Parathyroid adenoma (tissue), 2 donors: ENCODE data around the gene CREBRF.
"Not testable (repeated sequence)": the region's sequence is repeated elsewhere in the genome, so short reads cannot be mapped to it uniquely, and the experiment has no call there.

Source experiments
- H2AFZ ChIP-seq: fragments of 300-600 bp; sonication (generic); one replicate; pipeline ENCODE4 v1.7.0; 2017; ENCODE audit warnings: antibody characterized with exemption, mild to moderate bottlenecking
- H3K27ac ChIP-seq: fragments of 300-600 bp; sonication (generic); one replicate; pipeline ENCODE4 v1.7.0; 2017
- H3K27me3 ChIP-seq: fragments of 300-600 bp; sonication (generic); one replicate; pipeline ENCODE4 v1.7.0; 2017; ENCODE audit warnings: low read length; ENCODE audit not compliant: control insufficient read depth, insufficient read depth
- H3K36me3 ChIP-seq: fragments of 300-600 bp; sonication (generic); one replicate; pipeline ENCODE4 v1.7.0; 2017; ENCODE audit warnings: low read length; ENCODE audit not compliant: control insufficient read depth, insufficient read depth
- H3K4me1 ChIP-seq: fragments of 300-600 bp; sonication (generic); one replicate; pipeline ENCODE4 v1.7.0; 2017; ENCODE audit warnings: control low read depth
- H3K4me2 ChIP-seq: fragments of 300-600 bp; sonication (generic); one replicate; pipeline ENCODE4 v1.7.0; 2017; ENCODE audit warnings: low read length
- H3K4me3 ChIP-seq: fragments of 300-600 bp; sonication (generic); one replicate; pipeline ENCODE4 v1.7.0; 2017; ENCODE audit warnings: low read depth, low read length
- H3K79me2 ChIP-seq: fragments of 300-600 bp; sonication (generic); one replicate; pipeline ENCODE4 v1.7.0; 2017; ENCODE audit warnings: control low read depth
- H3K9ac ChIP-seq: fragments of 300-600 bp; sonication (generic); one replicate; pipeline ENCODE4 v1.7.0; 2017; ENCODE audit warnings: mild to moderate bottlenecking
- H3K9me3 ChIP-seq: fragments of 300-600 bp; sonication (generic); one replicate; pipeline ENCODE4 v1.7.0; 2017; ENCODE audit warnings: low read length; ENCODE audit not compliant: control insufficient read depth
- TF ChIP-seq, protein P1 (sequence below): fragments of 300-600 bp; sonication (generic); IDR thresholded peaks from one replicate; pipeline ENCODE4 v1.7.0; 2017; ENCODE audit warnings: antibody characterized with exemption, mild to moderate bottlenecking
- donor health status: primary hyperparathyroidism.

CREBRF gene

DNA sequence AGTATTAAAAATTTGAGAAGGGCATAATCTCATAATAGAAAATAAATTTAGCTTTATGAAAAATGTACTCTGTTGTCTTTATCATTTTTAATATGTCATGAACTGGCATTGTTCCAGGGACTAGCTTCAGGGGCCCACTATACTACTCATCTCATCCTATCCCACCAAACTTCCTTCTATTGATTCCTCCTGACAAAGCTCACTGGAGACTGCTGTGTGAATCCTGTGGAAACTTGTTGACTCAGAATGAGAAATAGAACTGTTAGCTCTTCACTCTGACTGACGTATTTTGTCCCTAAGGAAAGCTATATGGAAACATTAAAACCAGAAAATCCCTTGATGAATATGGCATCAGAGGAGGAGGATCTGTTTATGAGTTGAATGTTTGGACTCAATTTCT lies 58.4 kb downstream of the CREBRF start:
- Histone ChIP-seq H3K79me2 (no peaks in the 10 kb centered on the region), H3K9me3 (no peaks in the 10 kb centered on the region), H3K36me3 (no peaks in the 10 kb centered on the region)

DNA sequence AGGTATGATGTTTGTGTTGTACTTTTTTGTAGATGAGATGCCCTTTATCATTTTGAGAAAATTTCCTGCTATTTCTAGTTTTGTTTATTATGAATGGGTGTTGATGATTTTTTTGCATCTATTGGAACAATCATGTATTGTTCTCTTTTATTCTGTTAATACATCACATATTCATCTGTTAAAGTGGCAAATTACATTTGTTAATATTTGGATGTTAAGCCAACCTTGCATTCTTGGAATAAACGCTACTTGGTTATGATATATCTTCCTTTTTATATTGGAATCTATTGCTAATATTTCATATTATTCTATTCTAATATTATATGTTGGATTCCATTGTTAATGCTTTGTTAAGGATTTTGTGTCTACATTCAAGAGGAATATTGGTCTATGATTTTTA lies 63.6 kb downstream of the CREBRF start:
- peaks cover 5% of the 10 kb centered on the region for H3K79me2 ChIP-seq
- H3K4me1 ChIP-seq: no peaks in the 10 kb centered on the region
- TF ChIP-seq, protein P1, sequence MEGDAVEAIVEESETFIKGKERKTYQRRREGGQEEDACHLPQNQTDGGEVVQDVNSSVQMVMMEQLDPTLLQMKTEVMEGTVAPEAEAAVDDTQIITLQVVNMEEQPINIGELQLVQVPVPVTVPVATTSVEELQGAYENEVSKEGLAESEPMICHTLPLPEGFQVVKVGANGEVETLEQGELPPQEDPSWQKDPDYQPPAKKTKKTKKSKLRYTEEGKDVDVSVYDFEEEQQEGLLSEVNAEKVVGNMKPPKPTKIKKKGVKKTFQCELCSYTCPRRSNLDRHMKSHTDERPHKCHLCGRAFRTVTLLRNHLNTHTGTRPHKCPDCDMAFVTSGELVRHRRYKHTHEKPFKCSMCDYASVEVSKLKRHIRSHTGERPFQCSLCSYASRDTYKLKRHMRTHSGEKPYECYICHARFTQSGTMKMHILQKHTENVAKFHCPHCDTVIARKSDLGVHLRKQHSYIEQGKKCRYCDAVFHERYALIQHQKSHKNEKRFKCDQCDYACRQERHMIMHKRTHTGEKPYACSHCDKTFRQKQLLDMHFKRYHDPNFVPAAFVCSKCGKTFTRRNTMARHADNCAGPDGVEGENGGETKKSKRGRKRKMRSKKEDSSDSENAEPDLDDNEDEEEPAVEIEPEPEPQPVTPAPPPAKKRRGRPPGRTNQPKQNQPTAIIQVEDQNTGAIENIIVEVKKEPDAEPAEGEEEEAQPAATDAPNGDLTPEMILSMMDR: no peak
- no peak overlapping the region for H3K4me3 ChIP-seq
- no peak overlapping the region for H3K4me2 ChIP-seq
- H3K36me3 ChIP-seq: no peaks in the 10 kb centered on the region
- H3K27ac ChIP-seq: no peak overlapping the region
- H2AFZ ChIP-seq: no peak overlapping the region
- no peaks in the 10 kb centered on the region for H3K9me3 ChIP-seq
- no peaks in the 10 kb centered on the region for H3K27me3 ChIP-seq
- no peak overlapping the region for H3K9ac ChIP-seq

More for the DNA sequence above, 58.4 kb downstream of the CREBRF start:
- TF ChIP-seq, protein P1: no peak
- Histone ChIP-seq H3K4me3 (no peak overlapping the region), H2AFZ (no peak overlapping the region), H3K4me2 (no peak overlapping the region), H3K27me3 (no peaks in the 10 kb centered on the region), H3K9ac (no peak overlapping the region), H3K27ac (no peak overlapping the region), H3K4me1 (no peaks in the 10 kb centered on the region)

DNA sequence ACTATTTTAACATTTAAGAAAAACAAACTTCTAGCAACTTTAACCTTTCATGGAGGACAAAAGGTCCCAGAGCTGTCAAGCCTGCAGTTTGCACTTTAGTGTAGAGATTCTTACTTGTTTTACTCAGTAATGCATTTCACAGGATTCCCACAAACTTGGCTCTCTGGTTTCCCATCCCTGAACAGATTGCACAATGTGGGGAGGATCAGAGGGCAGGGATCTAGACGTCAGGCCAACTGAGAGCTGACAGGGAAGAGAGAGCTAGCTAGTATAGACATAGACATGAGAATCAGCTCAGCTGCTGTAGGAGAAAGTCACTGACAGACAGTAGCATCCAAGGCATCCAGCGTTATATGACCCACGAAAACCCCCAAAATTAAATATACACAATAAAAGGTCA lies 67.3 kb downstream of the CREBRF start:
- Histone ChIP-seq H3K27me3 (no peaks in the 10 kb centered on the region), H3K79me2 (peaks cover 5% of the 10 kb centered on the region), H3K27ac (no peak overlapping the region), H3K9me3 (no peaks in the 10 kb centered on the region), H3K4me2 (no peak overlapping the region), H3K4me1 (no peaks in the 10 kb centered on the region), H3K4me3 (no peak overlapping the region), H3K9ac (no peak overlapping the region), H2AFZ (no peak overlapping the region), H3K36me3 (no peaks in the 10 kb centered on the region)
- TF ChIP-seq, protein P1: no peak

DNA sequence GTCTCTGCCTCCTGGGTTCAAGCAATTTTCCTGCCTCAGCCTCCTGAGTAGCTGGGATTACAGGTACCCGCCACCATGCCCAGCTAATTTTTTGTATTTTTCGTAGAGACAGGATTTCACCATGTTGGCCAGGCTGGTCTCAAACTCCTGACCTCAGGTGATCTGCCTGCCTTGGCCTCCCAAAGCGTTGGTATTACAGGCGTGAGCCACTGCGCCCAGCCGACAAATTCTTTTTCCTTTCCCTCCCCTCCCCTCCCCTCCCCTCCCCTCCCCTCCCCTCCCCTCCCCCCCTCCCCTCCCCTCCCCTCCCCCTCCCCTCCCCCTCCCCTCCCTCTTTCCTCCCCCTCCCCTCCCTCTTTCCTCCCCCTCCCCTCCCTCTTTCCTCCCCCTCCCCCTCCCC lies 76.0 kb downstream of the CREBRF start:
- H3K27me3 ChIP-seq, H3K36me3 ChIP-seq, H3K9ac ChIP-seq, H3K9me3 ChIP-seq, H3K4me3 ChIP-seq, H3K27ac ChIP-seq, H3K4me2 ChIP-seq, H3K79me2 ChIP-seq, H2AFZ ChIP-seq, H3K4me1 ChIP-seq: not testable (repeated sequence)

DNA sequence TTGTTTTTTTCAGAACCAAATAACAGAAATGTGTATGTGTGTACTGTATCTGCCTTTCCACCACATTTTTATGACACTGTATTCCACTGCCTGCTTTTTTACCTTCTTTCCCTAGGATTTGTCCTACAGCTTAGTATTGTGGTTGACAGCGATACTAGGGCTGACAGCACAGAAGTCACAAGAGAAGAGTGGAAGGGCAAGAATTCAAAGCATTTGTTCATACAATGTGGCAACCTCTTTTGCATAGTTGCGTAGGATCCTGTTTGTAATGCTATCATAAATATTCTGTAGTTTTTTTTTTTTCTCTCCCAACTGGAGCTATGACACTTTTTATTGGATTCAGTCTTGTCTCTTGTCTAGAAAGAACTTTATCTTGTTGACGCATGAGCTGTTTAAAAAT lies 82.6 kb downstream of the CREBRF start:
- Histone ChIP-seq H2AFZ (no peak overlapping the region), H3K4me2 (no peak overlapping the region), H3K4me1 (no peaks in the 10 kb centered on the region), H3K9ac (no peak overlapping the region), H3K36me3 (no peaks in the 10 kb centered on the region), H3K27ac (no peak overlapping the region), H3K9me3 (no peaks in the 10 kb centered on the region), H3K4me3 (no peak overlapping the region), H3K27me3 (no peaks in the 10 kb centered on the region), H3K79me2 (no peaks in the 10 kb centered on the region)
- TF ChIP-seq, protein P1: no peak
